Muscle of back (tissue), 11 donors: Measurements from ENCODE around the gene TMOD1. TPM values are rescaled to one million over a fixed set of nuclear protein-coding genes. Genes with fewer than 3 reads are reported as not detected.
A peak's percentile ranks its signal among the peaks of the same experiment; 100 is the strongest.
"Not testable (repeated sequence)": the region's sequence is repeated elsewhere in the genome, so short reads cannot be mapped to it uniquely, and the experiment has no call there.

ENCODE experiments used
- DNase-seq, 3 donors: peaks; one replicate each; pipeline versions ENCODE4 v3.0.0 to v3.0.0-alpha.2; 2013
- polyA plus RNA-seq, 10 donors: library from polyadenylated mRNA; unstranded; fragments of 120-200 nt; gene quantifications; one replicate each; pipeline ENCODE4 v1.2.1, GENCODE V29; 2013; ENCODE audit not compliant: insufficient read length in 10 of 10

Gene TMOD1
- polyA plus RNA-seq, 10 donors, result 70.8 to 161 (median 128) TPM

- DNase-seq, result no peak
These were observed 90.7 kb downstream of the TMOD1 start for GRCh38 chr9:97592126-97592525.

GRCh38 chr9:97593960-97594359, 92.5 kb downstream of the TMOD1 start:
- DNase-seq, result no peak

- peak in 2 of 3 donors; percentile 24 to 30 for DNase-seq
These were observed 93.0 kb downstream of the TMOD1 start for GRCh38 chr9:97594381-97594921.

GRCh38 chr9:97596906-97597305, 95.4 kb downstream of the TMOD1 start:
- no peak for DNase-seq

GRCh38 chr9:97598461-97599288, 97.2 kb downstream of the TMOD1 start:
- peak; percentile 66 to 82 (median 73) for DNase-seq

- DNase-seq, result no peak
These were observed 97.9 kb downstream of the TMOD1 start for GRCh38 chr9:97599314-97599846.

- DNase-seq, result no peak
These were observed 99.2 kb downstream of the TMOD1 start for GRCh38 chr9:97600531-97601227.

GRCh38 chr9:97601228-97601898, 99.9 kb downstream of the TMOD1 start:
- peak in 1 of 3 donors; percentile 25 for DNase-seq

- DNase-seq, result no peak
These were observed 101.0 kb downstream of the TMOD1 start for GRCh38 chr9:97602430-97602829.

GRCh38 chr9:97604901-97605645, 103.6 kb downstream of the TMOD1 start:
- peak in 1 of 3 donors; percentile 33 for DNase-seq

GRCh38 chr9:97615439-97616072, 114.1 kb downstream of the TMOD1 start:
- DNase-seq, result peak; percentile 54 to 70 (median 60)

- no peak for DNase-seq
These were observed 116.5 kb downstream of the TMOD1 start for GRCh38 chr9:97617939-97618416.

- DNase-seq, result not testable (repeated sequence)
These were observed 118.6 kb downstream of the TMOD1 start for GRCh38 chr9:97620063-97620462.

- DNase-seq, result not testable (repeated sequence)
These were observed 121.0 kb downstream of the TMOD1 start for GRCh38 chr9:97622483-97622882.

- DNase-seq, result no peak
These were observed 122.5 kb downstream of the TMOD1 start for GRCh38 chr9:97623946-97624345.

- no peak for DNase-seq
These were observed 124.2 kb downstream of the TMOD1 start for GRCh38 chr9:97625620-97626019.

GRCh38 chr9:97627624-97628023, 126.2 kb downstream of the TMOD1 start:
- no peak for DNase-seq

- no peak for DNase-seq
These were observed 127.2 kb downstream of the TMOD1 start for GRCh38 chr9:97628668-97629067.

GRCh38 chr9:97629156-97629555, 127.7 kb downstream of the TMOD1 start:
- DNase-seq, result no peak

GRCh38 chr9:97630591-97630990, 129.1 kb downstream of the TMOD1 start:
- DNase-seq, result no peak
